Transverse colon (tissue), 4 donors: Measurements from ENCODE around the gene RNF215. TPM values are rescaled to one million over a fixed set of nuclear protein-coding genes. Genes with fewer than 3 reads are reported as not detected.

ENCODE experiments used
- DNase-seq: peaks from one replicate; pipeline ENCODE4 v3.0.0-alpha.2; 2019
- H3K27ac ChIP-seq, 4 donors: fragments of 200-600 bp; sonication (generic); 2 replicates each; pipeline ENCODE4 v1.5.1; 2016 to 2018; ENCODE audit warnings: inconsistent platforms in 4 of 4
- H3K27me3 ChIP-seq: fragments of 200-600 bp; sonication (generic); 2 replicates; pipeline ENCODE4 v1.5.1; 2017; ENCODE audit warnings: inconsistent platforms
- H3K36me3 ChIP-seq, 4 donors: fragments of 200-600 bp; sonication (generic); 2 replicates each; pipeline ENCODE4 v1.5.1; 2017 to 2019; ENCODE audit warnings: inconsistent platforms in 4 of 4
- H3K4me1 ChIP-seq, 4 donors: fragments of 200-600 bp; sonication (generic); 2 replicates each; pipeline ENCODE4 v1.5.1; 2017 to 2020; ENCODE audit warnings: inconsistent platforms in 4 of 4
- H3K4me3 ChIP-seq, 4 donors: fragments of 200-600 bp; sonication (generic); 1 replicate in 1 of 4; 2 replicates in 3 of 4; pipeline versions ENCODE4 v1.5.1 to v1.6.1; 2017 to 2019; ENCODE audit warnings: inconsistent platforms in 4 of 4
- H3K9me3 ChIP-seq, 2 donors: fragments of 200-600 bp; sonication (generic); 2 replicates each; pipeline ENCODE4 v1.5.1; 2017 to 2019; ENCODE audit warnings: inconsistent platforms in 2 of 2
- EP300 ChIP-seq: sonication (generic); formaldehyde crosslinking; IDR thresholded peaks from one replicate; pipeline ENCODE4 v1.6.1; 2017; ENCODE audit warnings: antibody characterized with exemption, low read depth
- POLR2A ChIP-seq: fragments of 450-650 bp; IDR thresholded peaks from one replicate; pipeline ENCODE4 v1.6.1; 2016; ENCODE audit warnings: antibody characterized with exemption, mild to moderate bottlenecking, moderate library complexity
- POLR2AphosphoS5 ChIP-seq, 3 donors: sonication (generic); formaldehyde crosslinking; IDR thresholded peaks; one replicate each; pipeline ENCODE4 v1.6.1; 2016; ENCODE audit warnings: antibody characterized with exemption in 3 of 3
- WGBS, 2 donors: methylation state at CpG; one replicate each; pipeline ENCODE4 v1.1.5; 2018; ENCODE audit warnings: low coverage in 1 of 2; 5-methylcytosine and 5-hydroxymethylcytosine counted together
- in situ Hi-C, 4 donors: fragments of 200-750 bp; cut with MboI; loops; one replicate each; pipeline versions ENCODE4 v1.15.0 to v1.15.1; 2017; ENCODE audit warnings: low sequenced_read_pairs in 3 of 4, low pct_ligation_motif_present in 1 of 4, low pct_unique_long_range_greater_than_20kb in 1 of 4
- intact Hi-C: fragments of 100-400 bp; cut with DNase I; formaldehyde crosslinking; loops from one replicate; pipeline ENCODE4 v1.15.1; 2023; ENCODE audit warnings: low total_unique reads
- total RNA-seq, 4 donors: library from RNA; depleted of rRNA; stranded (reverse); fragments of >200 nt; gene quantifications; one replicate each; pipeline ENCODE4 v1.1.0, GENCODE V29; 2016
- TF ChIP-seq, protein P1 (sequence below), 5 experiments: fragments of 200-600 bp in 3 of 5; fragments of 450-650 bp in 2 of 5; sonication (generic) in 3 of 5; IDR thresholded peaks; 1 replicate in 2 of 5; 2 replicates in 3 of 5; pipeline ENCODE4 v1.5.1; 2016 to 2017; ENCODE audit warnings: antibody characterized with exemption in 5 of 5, inconsistent platforms in 3 of 5, mild to moderate bottlenecking in 2 of 5, moderate library complexity in 1 of 5

RNF215 gene
- total RNA-seq, 4 donors from 2014 or later, result 3.2 to 65.5 (median 9.8) TPM

DNA sequence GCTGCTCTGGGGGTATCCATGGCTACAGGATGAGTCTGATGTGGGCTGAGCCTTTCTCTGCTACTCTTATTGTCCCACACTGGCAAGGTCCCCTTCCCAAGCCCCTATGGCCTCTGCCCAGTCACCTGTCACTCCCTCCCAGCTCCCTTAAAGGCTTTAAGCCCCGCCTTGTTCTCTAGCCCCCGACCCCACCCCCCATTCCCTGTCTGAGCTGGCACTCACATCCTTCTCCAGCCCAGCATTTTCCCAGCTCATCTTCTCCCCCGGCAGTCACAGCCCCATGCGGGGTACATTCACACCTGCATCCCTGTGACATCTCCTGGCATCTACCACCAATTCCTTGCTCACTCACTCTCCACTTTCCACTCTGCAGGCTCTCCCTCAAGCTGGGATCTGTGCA, 42.7 kb upstream of the RNF215 start:
- Histone ChIP-seq H3K4me1 (peaks cover 2 to 15% (median 8%) of the 10 kb centered on the region in 4 donors), H3K36me3 (no peaks in the 10 kb centered on the region), H3K27me3 (no peaks in the 10 kb centered on the region), H3K4me3 (no peak overlapping the region), H3K27ac (no peak overlapping the region), H3K9me3 (no peaks in the 10 kb centered on the region)
- no peak for DNase-seq
- intact Hi-C loops (no loop called here), in situ Hi-C loops (no loop called here)
- 33 to 61% methylated on average over 4 of the region's 4 CpGs for WGBS, 2 donors
- TF ChIP-seq POLR2A (no peak), EP300 (no peak), POLR2AphosphoS5 (IDR thresholded peaks at IDR 0.05) (no peak)
- TF ChIP-seq, protein P1, sequence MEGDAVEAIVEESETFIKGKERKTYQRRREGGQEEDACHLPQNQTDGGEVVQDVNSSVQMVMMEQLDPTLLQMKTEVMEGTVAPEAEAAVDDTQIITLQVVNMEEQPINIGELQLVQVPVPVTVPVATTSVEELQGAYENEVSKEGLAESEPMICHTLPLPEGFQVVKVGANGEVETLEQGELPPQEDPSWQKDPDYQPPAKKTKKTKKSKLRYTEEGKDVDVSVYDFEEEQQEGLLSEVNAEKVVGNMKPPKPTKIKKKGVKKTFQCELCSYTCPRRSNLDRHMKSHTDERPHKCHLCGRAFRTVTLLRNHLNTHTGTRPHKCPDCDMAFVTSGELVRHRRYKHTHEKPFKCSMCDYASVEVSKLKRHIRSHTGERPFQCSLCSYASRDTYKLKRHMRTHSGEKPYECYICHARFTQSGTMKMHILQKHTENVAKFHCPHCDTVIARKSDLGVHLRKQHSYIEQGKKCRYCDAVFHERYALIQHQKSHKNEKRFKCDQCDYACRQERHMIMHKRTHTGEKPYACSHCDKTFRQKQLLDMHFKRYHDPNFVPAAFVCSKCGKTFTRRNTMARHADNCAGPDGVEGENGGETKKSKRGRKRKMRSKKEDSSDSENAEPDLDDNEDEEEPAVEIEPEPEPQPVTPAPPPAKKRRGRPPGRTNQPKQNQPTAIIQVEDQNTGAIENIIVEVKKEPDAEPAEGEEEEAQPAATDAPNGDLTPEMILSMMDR (IDR thresholded peaks at IDR 0.05), result no peak

DNA sequence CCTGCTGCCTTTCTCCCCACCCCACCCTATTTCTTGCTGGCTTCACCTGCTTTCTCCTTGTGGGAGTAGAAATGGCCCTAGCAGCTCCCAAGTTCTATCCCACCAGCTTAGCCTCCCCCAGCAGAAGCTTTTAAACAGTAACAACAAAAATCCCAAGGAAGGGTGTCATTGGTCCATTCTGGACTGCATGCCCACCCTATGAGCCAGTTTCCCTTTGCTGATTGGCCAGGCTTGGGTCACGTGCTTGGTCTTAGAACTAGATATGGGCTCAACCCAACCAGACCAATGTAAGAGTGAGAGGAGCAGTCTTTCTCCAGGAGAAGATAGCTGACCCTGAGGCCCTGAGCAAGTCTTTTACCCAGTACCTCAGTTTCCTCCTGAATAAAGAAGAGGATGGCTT, 40.7 kb upstream of the RNF215 start:
- Histone ChIP-seq H3K36me3 (no peaks in the 10 kb centered on the region), H3K27me3 (no peaks in the 10 kb centered on the region), H3K27ac (no peak overlapping the region), H3K4me3 (no peak overlapping the region), H3K4me1 (peaks cover 10 to 28% (median 19%) of the 10 kb centered on the region in 4 donors), H3K9me3 (no peaks in the 10 kb centered on the region)
- DNase-seq, result no peak
- intact Hi-C loops, result no loop called here
- 80% methylated on average over 1 of the region's 1 CpG; no CpG with 5 or more reads in 1 of the 2 donors for WGBS, 2 donors
- in situ Hi-C loops, result no loop called here
- TF ChIP-seq POLR2A, result no peak
- no peak for TF ChIP-seq POLR2AphosphoS5 (IDR thresholded peaks at IDR 0.05)
- TF ChIP-seq EP300, result no peak
- TF ChIP-seq, protein P1 (IDR thresholded peaks at IDR 0.05), result no peak

DNA sequence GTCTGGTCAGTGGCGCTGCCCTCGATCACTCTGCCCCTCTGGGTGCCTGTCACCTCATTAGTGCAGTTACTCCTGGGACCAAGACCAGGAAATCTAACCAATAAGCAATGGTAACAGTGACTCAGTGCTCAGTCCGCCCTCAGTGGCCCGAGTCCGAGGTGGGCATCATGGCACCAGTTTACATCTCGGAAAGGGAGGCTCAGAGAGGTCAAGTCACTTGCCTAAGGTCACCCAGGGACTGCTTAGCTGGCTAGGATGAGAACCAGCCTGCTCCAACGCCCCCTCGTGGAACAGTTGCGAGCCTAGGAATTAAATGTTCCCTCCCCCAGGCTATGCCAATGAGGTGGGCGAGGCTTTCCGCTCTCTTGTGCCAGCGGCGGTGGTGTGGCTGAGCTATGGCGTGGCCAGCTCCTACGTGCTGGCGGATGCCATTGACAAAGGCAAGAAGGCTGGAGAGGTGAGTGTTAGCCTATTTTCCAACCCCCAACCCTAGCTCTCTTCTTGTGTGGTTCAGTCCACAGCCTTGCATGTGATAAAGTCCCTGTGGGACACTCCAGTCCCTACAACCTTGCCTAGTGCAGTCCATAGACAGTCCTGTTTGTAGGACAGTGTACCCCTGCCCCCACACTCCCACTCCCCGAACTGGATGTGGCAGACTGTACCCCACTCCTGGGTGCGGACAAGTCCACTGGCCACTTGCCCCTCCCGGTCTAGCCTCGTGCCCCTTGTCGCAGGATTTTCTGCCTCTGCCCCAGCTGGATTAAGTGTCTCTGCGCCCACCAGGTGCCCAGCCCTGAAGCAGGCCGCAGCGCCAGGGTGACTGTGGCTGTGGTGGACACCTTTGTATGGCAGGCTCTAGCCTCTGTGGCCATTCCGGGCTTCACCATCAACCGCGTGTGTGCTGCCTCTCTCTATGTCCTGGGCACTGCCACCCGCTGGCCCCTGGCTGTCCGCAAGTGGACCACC, 39.5 kb upstream of the RNF215 start:
- TF ChIP-seq POLR2AphosphoS5 (IDR thresholded peaks at IDR 0.05) (peak in 2 of 3 donors; percentile 7 to 36), EP300 (no peak)
- TF ChIP-seq, protein P1 (IDR thresholded peaks at IDR 0.05), result peak; percentile 60 to 85 (median 72)
- WGBS, 2 donors, result 48% methylated on average over 29 of the region's 29 CpGs; no CpG with 5 or more reads in 1 of the 2 donors
- no peaks in the 10 kb centered on the region for H3K9me3 ChIP-seq
- intact Hi-C loops, result no loop called here
- no peaks in the 10 kb centered on the region for H3K27me3 ChIP-seq
- in situ Hi-C loops, result no loop called here
- H3K27ac ChIP-seq, result peak overlapping the region; percentile 74 to 98 (median 92)
- peak; percentile 94 for DNase-seq
- no peaks in the 10 kb centered on the region for H3K36me3 ChIP-seq
- H3K4me1 ChIP-seq, result peaks cover 22 to 40% (median 31%) of the 10 kb centered on the region in 4 donors
- peak overlapping the region in 3 of 4 donors; percentile 64 to 70 (median 67) for H3K4me3 ChIP-seq

DNA sequence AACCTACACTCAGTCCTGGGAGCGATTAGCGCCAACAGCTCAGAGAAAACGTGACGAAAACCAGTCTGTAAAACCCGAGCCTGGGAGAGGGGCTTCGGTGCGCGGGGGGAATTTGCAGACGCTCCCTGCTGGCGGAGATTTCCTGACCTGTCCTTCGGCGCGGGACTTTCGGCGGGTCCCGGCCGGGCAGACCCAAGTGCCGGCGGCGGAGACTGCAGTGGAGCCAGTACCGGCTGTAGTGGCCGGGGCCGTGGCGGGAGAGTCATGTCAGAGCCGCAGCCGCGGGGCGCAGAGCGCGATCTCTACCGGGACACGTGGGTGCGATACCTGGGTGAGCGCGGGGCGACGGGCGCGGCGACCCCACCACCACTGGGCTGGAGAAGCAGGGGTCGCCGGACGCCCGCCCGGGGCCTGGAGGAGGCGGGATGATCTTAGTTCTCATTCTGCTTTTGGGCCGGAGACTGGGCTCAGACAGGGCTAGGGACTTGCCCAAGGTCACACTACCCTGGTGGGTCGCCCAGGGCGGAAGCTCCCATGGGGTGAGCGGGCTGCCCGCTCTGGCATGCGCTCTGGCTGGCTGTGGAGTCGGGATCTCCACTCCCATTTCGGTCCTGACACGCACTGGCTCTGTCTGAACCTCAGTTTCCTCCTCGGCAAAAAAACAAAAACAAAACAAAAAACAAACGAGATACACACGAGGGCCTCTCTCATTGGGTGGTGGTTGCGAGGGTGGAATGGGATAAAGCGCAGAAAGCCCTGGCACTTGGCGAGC, 38.6 kb upstream of the RNF215 start, which contains the start of gene MTFP1:
Gene MTFP1, plus strand, starts transcription at position 153 of the 772 bp plus-strand sequence. Its CDS starts 112 bp downstream, at position 265.
- H3K4me3 ChIP-seq, result peak within 1 kb of the TSS; percentile 4 to 70 (median 66)
- peak in 2 of 3 donors; percentile 33 to 41 for TF ChIP-seq POLR2AphosphoS5 (IDR thresholded peaks at IDR 0.05)
- no peak for TF ChIP-seq EP300
- peak; percentile 33 for TF ChIP-seq POLR2A
- TF ChIP-seq, protein P1 (IDR thresholded peaks at IDR 0.05), result peak in 2 of 5 experiments; percentile 4 to 8
- H3K4me1 ChIP-seq, result peaks cover 22 to 49% (median 38%) of the 10 kb centered on the region in 4 donors
- H3K9me3 ChIP-seq, result no peaks in the 10 kb centered on the region
- H3K27ac ChIP-seq, result peak within 1 kb of the TSS; percentile 98 to 99 (median 98)
- H3K27me3 ChIP-seq, result no peaks in the 10 kb centered on the region
- H3K36me3 ChIP-seq, result no peaks in the 10 kb centered on the region
- in situ Hi-C loops, result no loop called here
- intact Hi-C loops, result no loop called here
- WGBS, 2 donors, result 1% methylated on average over 40 of the region's 61 CpGs; no CpG with 5 or more reads in 1 of the 2 donors
- DNase-seq, result peak; percentile 72
